Epithelial cell of prostate (primary cell): Measurements from ENCODE around the gene AAK1.
"Not testable (repeated sequence)": the region's sequence is repeated elsewhere in the genome, so short reads cannot be mapped to it uniquely, and the experiment has no call there.

Experiments used
- DNase-seq: peaks from one replicate; pipeline ENCODE4 v3.0.0-alpha.2; 2011; ENCODE audit warnings: low read depth, low spot score
- H3K27ac ChIP-seq: fragments of 450-650 bp; 2 replicates; pipeline ENCODE4 v1.5.1; 2017; ENCODE audit warnings: mild to moderate bottlenecking

The AAK1 gene

GRCh38 chr2:69579536-69579935 is 64.0 kb downstream of the AAK1 start:
- no peak for DNase-seq
- H3K27ac ChIP-seq, result no peak overlapping the region

GRCh38 chr2:69578198-69578540 is 65.4 kb downstream of the AAK1 start:
- no peak for DNase-seq
- H3K27ac ChIP-seq, result no peak overlapping the region

- no peak overlapping the region for H3K27ac ChIP-seq
- no peak for DNase-seq
Observed at GRCh38 chr2:69577467-69578197, 65.9 kb downstream of the AAK1 start.

GRCh38 chr2:69576880-69577279 is 66.7 kb downstream of the AAK1 start:
- no peak overlapping the region for H3K27ac ChIP-seq
- DNase-seq, result no peak

- H3K27ac ChIP-seq, result no peak overlapping the region
- DNase-seq, result no peak
Observed at GRCh38 chr2:69575926-69576325, 67.6 kb downstream of the AAK1 start.

GRCh38 chr2:69575371-69575770 is 68.2 kb downstream of the AAK1 start:
- H3K27ac ChIP-seq, DNase-seq: not testable (repeated sequence)

GRCh38 chr2:69572641-69573040 is 70.9 kb downstream of the AAK1 start:
- H3K27ac ChIP-seq, result peak overlapping the region; percentile 38
- DNase-seq, result no peak

- H3K27ac ChIP-seq, result peak overlapping the region; percentile 32
- no peak for DNase-seq
Observed at GRCh38 chr2:69571189-69571588, 72.3 kb downstream of the AAK1 start.

GRCh38 chr2:69570474-69570873 is 73.1 kb downstream of the AAK1 start:
- H3K27ac ChIP-seq, result peak overlapping the region; percentile 32
- no peak for DNase-seq

GRCh38 chr2:69567909-69568300 is 75.6 kb downstream of the AAK1 start:
- H3K27ac ChIP-seq, result peak overlapping the region; percentile 72

GRCh38 chr2:69567157-69567908 is 76.2 kb downstream of the AAK1 start:
- H3K27ac ChIP-seq, result peak overlapping the region; percentile 72
- no peak for DNase-seq

More at GRCh38 chr2:69567909-69568300, 75.6 kb downstream of the AAK1 start:
- DNase-seq, result no peak

GRCh38 chr2:69566669-69567068 is 76.9 kb downstream of the AAK1 start:
- H3K27ac ChIP-seq, result peak overlapping the region; percentile 72
- DNase-seq, result no peak

GRCh38 chr2:69565431-69565839 is 78.1 kb downstream of the AAK1 start:
- no peak for DNase-seq
- no peak overlapping the region for H3K27ac ChIP-seq

- no peak for DNase-seq
- H3K27ac ChIP-seq, result no peak overlapping the region
Observed at GRCh38 chr2:69564604-69565003, 78.9 kb downstream of the AAK1 start.

GRCh38 chr2:69563021-69563420 is 80.5 kb downstream of the AAK1 start:
- no peak overlapping the region for H3K27ac ChIP-seq
- DNase-seq, result no peak

GRCh38 chr2:69561101-69561500 is 82.4 kb downstream of the AAK1 start:
- H3K27ac ChIP-seq, result no peak overlapping the region
- DNase-seq, result no peak

GRCh38 chr2:69560147-69560482 is 83.4 kb downstream of the AAK1 start:
- DNase-seq, result no peak
- no peak overlapping the region for H3K27ac ChIP-seq

- H3K27ac ChIP-seq, result no peak overlapping the region
- DNase-seq, result no peak
Observed at GRCh38 chr2:69559442-69560146, 83.9 kb downstream of the AAK1 start.

GRCh38 chr2:69556008-69556407 is 87.5 kb downstream of the AAK1 start:
- no peak for DNase-seq
- no peak overlapping the region for H3K27ac ChIP-seq

GRCh38 chr2:69554981-69555380 is 88.6 kb downstream of the AAK1 start:
- peak overlapping the region; percentile 45 for H3K27ac ChIP-seq
- DNase-seq, result no peak

GRCh38 chr2:69554568-69554967 is 89.0 kb downstream of the AAK1 start:
- no peak for DNase-seq
- peak overlapping the region; percentile 45 for H3K27ac ChIP-seq
